ENCODE measurements around the gene STMP1. TPM values are rescaled to one million over a fixed set of nuclear protein-coding genes. Genes with fewer than 3 reads are reported as not detected.
"Not testable (repeated sequence)": the region's sequence is repeated elsewhere in the genome, so short reads cannot be mapped to it uniquely, and the experiment has no call there.

Gene STMP1
- total RNA-seq, 1 experiment from 2014 or later, result 15.3 TPM

- not testable (repeated sequence) for H3K9me3 ChIP-seq (replicated peaks); H3K27ac ChIP-seq; DNase-seq (ENCODE audit: low read depth in 1 of 2, low spot score in 2 of 2); H3K27me3 ChIP-seq (replicated peaks); H3K4me3 ChIP-seq
- Histone ChIP-seq H3K4me1 (replicated peaks) (peaks cover 13% of the 10 kb centered on the region), H3K36me3 (peaks cover 12% of the 10 kb centered on the region)
Observed at GRCh38 chr7:135692606-135693005, 30.3 kb downstream of the STMP1 start.

- H3K27ac ChIP-seq, result no peak overlapping the region
- H3K9me3 ChIP-seq (replicated peaks), result no peaks in the 10 kb centered on the region
- DNase-seq (ENCODE audit: low read depth in 1 of 2, low spot score in 2 of 2), result no peak
- H3K36me3 ChIP-seq, result peaks cover 12% of the 10 kb centered on the region
- no peaks in the 10 kb centered on the region for H3K27me3 ChIP-seq (replicated peaks)
- H3K4me1 ChIP-seq (replicated peaks), result peaks cover 13% of the 10 kb centered on the region
- no peak overlapping the region for H3K4me3 ChIP-seq
Observed at GRCh38 chr7:135693558-135693957, 31.2 kb downstream of the STMP1 start.

- Histone ChIP-seq H3K27me3 (replicated peaks) (no peaks in the 10 kb centered on the region), H3K36me3 (peaks cover 2% of the 10 kb centered on the region; the same call in 1 of the 2 replicates), H3K4me1 (replicated peaks) (no peaks in the 10 kb centered on the region), H3K27ac (no peak overlapping the region), H3K4me3 (no peak overlapping the region), H3K9me3 (replicated peaks) (no peaks in the 10 kb centered on the region)
- DNase-seq (ENCODE audit: low read depth in 1 of 2, low spot score in 2 of 2), result no peak
Observed at GRCh38 chr7:135697276-135698049, 35.1 kb downstream of the STMP1 start.

GRCh38 chr7:135704074-135704473, 41.8 kb downstream of the STMP1 start:
- H3K4me1 ChIP-seq (replicated peaks), result no peaks in the 10 kb centered on the region
- H3K27ac ChIP-seq, result no peak overlapping the region
- no peak overlapping the region for H3K4me3 ChIP-seq
- H3K9me3 ChIP-seq (replicated peaks), result no peaks in the 10 kb centered on the region
- no peaks in the 10 kb centered on the region for H3K27me3 ChIP-seq (replicated peaks)
- no peaks in the 10 kb centered on the region for H3K36me3 ChIP-seq
- DNase-seq (ENCODE audit: low read depth in 1 of 2, low spot score in 2 of 2), result no peak

- H3K4me1 ChIP-seq (replicated peaks), result peaks cover 3% of the 10 kb centered on the region; the same call in 1 of the 2 replicates
- H3K27me3 ChIP-seq (replicated peaks), result no peaks in the 10 kb centered on the region
- H3K36me3 ChIP-seq, result no peaks in the 10 kb centered on the region
- no peaks in the 10 kb centered on the region for H3K9me3 ChIP-seq (replicated peaks)
- H3K4me3 ChIP-seq, result no peak overlapping the region
- no peak for DNase-seq (ENCODE audit: low read depth in 1 of 2, low spot score in 2 of 2)
- no peak overlapping the region for H3K27ac ChIP-seq
Observed at GRCh38 chr7:135704698-135705097, 42.4 kb downstream of the STMP1 start.

- H3K27ac ChIP-seq, result no peak overlapping the region
- no peaks in the 10 kb centered on the region for H3K36me3 ChIP-seq
- H3K4me1 ChIP-seq (replicated peaks), result peaks cover 7% of the 10 kb centered on the region
- no peaks in the 10 kb centered on the region for H3K9me3 ChIP-seq (replicated peaks)
- no peaks in the 10 kb centered on the region for H3K27me3 ChIP-seq (replicated peaks)
- no peak overlapping the region for H3K4me3 ChIP-seq
- DNase-seq (ENCODE audit: low read depth in 1 of 2, low spot score in 2 of 2), result no peak
Observed at GRCh38 chr7:135706038-135706742, 43.9 kb downstream of the STMP1 start.

GRCh38 chr7:135706858-135707569, 44.7 kb downstream of the STMP1 start:
- H3K9me3 ChIP-seq (replicated peaks), result no peaks in the 10 kb centered on the region
- no peak overlapping the region for H3K4me3 ChIP-seq
- peaks cover 10% of the 10 kb centered on the region for H3K4me1 ChIP-seq (replicated peaks)
- no peak for DNase-seq (ENCODE audit: low read depth in 1 of 2, low spot score in 2 of 2)
- H3K27ac ChIP-seq, result no peak overlapping the region
- no peaks in the 10 kb centered on the region for H3K36me3 ChIP-seq
- H3K27me3 ChIP-seq (replicated peaks), result no peaks in the 10 kb centered on the region

- Histone ChIP-seq H3K27ac (no peak overlapping the region), H3K36me3 (no peaks in the 10 kb centered on the region)
- no peak for DNase-seq (ENCODE audit: low read depth in 1 of 2, low spot score in 2 of 2)
Observed at GRCh38 chr7:135707570-135707966, 45.3 kb downstream of the STMP1 start.

GRCh38 chr7:135708041-135708440, 45.7 kb downstream of the STMP1 start:
- no peaks in the 10 kb centered on the region for H3K36me3 ChIP-seq
- no peak overlapping the region for H3K27ac ChIP-seq
- H3K27me3 ChIP-seq (replicated peaks), result no peaks in the 10 kb centered on the region
- H3K9me3 ChIP-seq (replicated peaks), result no peaks in the 10 kb centered on the region
- H3K4me3 ChIP-seq, result no peak overlapping the region
- no peak for DNase-seq (ENCODE audit: low read depth in 1 of 2, low spot score in 2 of 2)
- H3K4me1 ChIP-seq (replicated peaks), result peaks cover 10% of the 10 kb centered on the region

More at GRCh38 chr7:135707570-135707966, 45.3 kb downstream of the STMP1 start:
- no peaks in the 10 kb centered on the region for H3K9me3 ChIP-seq (replicated peaks)
- no peak overlapping the region for H3K4me3 ChIP-seq
- no peaks in the 10 kb centered on the region for H3K27me3 ChIP-seq (replicated peaks)
- peaks cover 10% of the 10 kb centered on the region for H3K4me1 ChIP-seq (replicated peaks)

- Histone ChIP-seq H3K4me1 (replicated peaks) (peaks cover 15% of the 10 kb centered on the region), H3K27ac (no peak overlapping the region), H3K4me3 (no peak overlapping the region), H3K9me3 (replicated peaks) (no peaks in the 10 kb centered on the region), H3K27me3 (replicated peaks) (no peaks in the 10 kb centered on the region), H3K36me3 (no peaks in the 10 kb centered on the region)
- DNase-seq (ENCODE audit: low read depth in 1 of 2, low spot score in 2 of 2), result no peak
Observed at GRCh38 chr7:135709508-135709907, 47.2 kb downstream of the STMP1 start.

GRCh38 chr7:135710417-135711138, 48.3 kb downstream of the STMP1 start:
- Histone ChIP-seq H3K4me1 (replicated peaks) (peaks cover 25% of the 10 kb centered on the region), H3K36me3 (no peaks in the 10 kb centered on the region), H3K27me3 (replicated peaks) (no peaks in the 10 kb centered on the region), H3K27ac (no peak overlapping the region), H3K9me3 (replicated peaks) (no peaks in the 10 kb centered on the region), H3K4me3 (no peak overlapping the region)
- DNase-seq (ENCODE audit: low read depth in 1 of 2, low spot score in 2 of 2), result no peak

GRCh38 chr7:135711139-135711469, 48.8 kb downstream of the STMP1 start:
- Histone ChIP-seq H3K9me3 (replicated peaks) (no peaks in the 10 kb centered on the region), H3K27ac (no peak overlapping the region), H3K27me3 (replicated peaks) (no peaks in the 10 kb centered on the region), H3K4me3 (no peak overlapping the region), H3K4me1 (replicated peaks) (peaks cover 31% of the 10 kb centered on the region), H3K36me3 (no peaks in the 10 kb centered on the region)
- DNase-seq (ENCODE audit: low read depth in 1 of 2, low spot score in 2 of 2), result no peak

- H3K27ac ChIP-seq, result no peak overlapping the region
- no peaks in the 10 kb centered on the region for H3K36me3 ChIP-seq
- no peaks in the 10 kb centered on the region for H3K9me3 ChIP-seq (replicated peaks)
- no peak for DNase-seq (ENCODE audit: low read depth in 1 of 2, low spot score in 2 of 2)
- H3K27me3 ChIP-seq (replicated peaks), result no peaks in the 10 kb centered on the region
- H3K4me3 ChIP-seq, result no peak overlapping the region
- peaks cover 41% of the 10 kb centered on the region for H3K4me1 ChIP-seq (replicated peaks)
Observed at GRCh38 chr7:135712182-135712782, 50.0 kb downstream of the STMP1 start.
